Fibroblast of peridontal ligament (primary cell): Measurements from ENCODE around the gene PPP1R37.
"Not testable (repeated sequence)": the region's sequence is repeated elsewhere in the genome, so short reads cannot be mapped to it uniquely, and the experiment has no call there.

Source experiments
- DNase-seq: peaks from one replicate; pipeline ENCODE4 v3.0.0-alpha.2; 2010; ENCODE audit errors: extremely low read depth

The PPP1R37 gene

DNA sequence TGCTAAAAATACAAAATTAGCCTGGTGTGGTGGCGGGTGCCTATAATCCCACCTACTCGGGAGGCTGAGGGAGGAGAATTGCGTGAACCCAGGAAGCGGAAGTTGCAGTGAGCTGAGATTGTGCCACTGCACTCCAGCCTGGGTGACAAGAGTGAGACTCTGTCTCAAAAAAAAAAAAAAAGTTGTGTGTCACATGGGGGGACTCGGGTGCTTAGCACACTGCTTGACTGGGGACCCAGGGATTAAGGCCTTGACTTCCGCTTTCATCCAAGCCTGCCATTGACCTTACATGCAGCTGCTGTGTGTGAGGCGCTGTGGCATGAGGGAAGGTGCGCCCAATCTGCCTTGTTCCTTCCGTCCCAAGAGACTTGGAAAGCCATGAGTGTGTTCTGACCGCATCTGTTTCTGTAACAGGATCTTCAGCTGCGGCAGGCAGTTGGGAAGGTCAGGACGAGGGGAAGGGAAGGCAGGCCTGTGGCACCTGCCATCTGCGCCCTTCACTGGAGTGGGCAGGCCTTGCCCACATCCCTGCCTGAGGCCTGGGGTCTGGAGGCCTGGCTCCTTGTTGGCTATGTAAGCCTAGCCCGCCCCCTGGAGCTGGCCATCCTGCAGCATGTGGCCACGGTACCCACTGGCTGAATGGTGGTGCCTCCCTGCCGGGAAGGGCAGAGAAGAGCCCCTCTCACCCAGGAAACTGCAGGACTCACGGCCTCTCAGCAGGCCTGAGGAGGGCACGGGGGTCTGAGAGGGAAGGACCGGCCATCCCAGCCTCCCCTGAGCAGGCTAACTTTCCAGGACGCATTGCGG, 23.0 kb downstream of the PPP1R37 start:
- DNase-seq, result no peak

DNA sequence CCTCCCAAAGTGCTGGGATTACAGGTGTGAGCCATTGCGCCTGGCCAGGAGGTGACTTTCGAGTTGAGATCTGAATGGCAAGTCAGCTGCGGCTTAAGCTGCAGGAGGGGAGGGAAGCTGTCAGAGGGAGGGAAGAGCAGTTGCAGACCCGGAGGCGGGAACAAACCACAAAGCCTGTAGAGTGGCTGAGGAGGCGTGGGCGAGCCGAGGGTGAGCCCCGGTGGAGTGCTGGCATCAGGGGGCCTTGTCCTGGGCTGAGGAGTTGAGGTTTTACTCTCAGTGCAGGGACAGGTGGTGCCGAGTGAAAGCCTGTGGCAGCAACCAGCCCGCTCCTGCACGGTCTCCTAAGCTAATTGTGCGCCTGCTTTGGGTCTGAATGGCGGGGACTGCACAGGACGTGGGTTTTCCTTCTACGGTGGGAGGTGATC, 24.2 kb downstream of the PPP1R37 start:
- no peak for DNase-seq

DNA sequence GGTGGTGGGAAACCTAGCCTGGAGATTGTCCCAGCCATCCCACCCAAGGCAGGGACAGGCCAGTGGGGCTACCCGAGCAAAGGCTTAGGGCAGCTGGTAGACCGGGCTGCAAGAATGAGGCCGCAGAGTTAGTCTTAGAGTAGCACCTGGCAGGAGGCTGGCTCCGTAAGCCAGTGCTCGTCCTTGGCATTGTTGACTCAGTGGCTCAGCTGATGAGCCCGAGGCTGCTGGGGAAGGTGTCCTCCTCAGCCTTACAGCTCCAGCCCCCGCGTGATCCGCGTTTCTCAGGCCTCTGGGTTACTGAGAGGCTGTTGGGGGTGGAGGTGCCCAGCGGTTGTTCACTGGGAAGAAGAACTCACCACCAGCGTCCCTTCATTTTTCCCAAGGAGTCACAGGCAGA, 24.7 kb downstream of the PPP1R37 start:
- DNase-seq, result no peak

DNA sequence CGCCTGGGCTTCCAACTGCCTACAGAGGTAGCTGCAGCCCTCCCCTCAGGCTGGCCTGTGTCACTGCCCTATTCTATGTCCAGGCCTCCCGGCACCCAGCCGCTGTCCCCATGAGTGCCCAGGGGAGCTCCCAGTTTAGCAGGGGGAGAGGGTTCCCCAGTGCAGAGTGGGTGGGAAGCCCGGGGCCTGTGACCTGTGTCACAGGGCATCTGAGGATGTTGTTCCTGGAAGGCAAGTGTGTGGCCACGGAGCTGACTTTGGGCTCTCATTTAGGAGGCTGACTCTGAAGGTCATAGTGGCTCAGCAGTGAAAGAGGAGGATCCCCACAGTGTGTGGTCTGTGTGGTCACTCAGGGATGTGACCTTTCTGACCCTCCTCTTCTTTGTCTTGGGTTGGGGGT, 25.1 kb downstream of the PPP1R37 start:
- DNase-seq, result no peak

DNA sequence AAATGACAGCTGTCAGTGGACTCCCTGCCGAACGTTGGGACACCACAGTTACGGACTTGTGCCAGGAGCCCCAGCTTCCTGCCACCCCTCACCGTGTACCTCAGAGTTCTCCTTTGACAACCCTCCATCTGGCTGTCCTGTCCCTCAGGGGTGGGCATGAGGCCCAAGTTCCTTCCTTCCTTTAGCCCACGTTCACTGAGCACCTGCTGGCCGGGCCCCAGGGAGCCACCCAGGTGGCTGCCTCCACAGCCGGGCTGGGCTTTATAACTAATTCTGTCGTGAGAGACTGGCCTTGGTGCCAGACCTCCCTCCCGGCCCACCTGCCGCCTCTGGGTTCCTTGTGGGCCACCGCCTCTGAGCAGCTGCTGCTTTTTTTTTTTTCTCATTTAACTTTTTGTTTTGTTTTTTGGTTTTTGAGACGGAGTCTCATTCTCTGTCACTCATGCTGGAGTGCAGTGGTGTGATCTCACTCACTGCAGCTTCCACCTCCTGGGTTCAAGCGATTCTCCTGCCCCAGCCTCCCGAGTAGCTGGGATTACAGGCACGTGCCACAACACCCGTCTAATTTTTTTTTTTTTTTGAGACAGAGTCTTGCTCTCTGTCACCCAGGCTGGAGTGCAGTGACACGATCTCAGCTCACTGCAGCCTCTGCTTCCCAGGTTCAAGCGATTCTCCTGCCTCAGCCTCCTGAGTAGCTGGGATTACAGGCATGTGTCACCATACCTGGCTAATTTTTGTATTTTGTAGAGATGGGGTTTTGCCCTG, 25.8 kb downstream of the PPP1R37 start:
- DNase-seq, result not testable (repeated sequence)

DNA sequence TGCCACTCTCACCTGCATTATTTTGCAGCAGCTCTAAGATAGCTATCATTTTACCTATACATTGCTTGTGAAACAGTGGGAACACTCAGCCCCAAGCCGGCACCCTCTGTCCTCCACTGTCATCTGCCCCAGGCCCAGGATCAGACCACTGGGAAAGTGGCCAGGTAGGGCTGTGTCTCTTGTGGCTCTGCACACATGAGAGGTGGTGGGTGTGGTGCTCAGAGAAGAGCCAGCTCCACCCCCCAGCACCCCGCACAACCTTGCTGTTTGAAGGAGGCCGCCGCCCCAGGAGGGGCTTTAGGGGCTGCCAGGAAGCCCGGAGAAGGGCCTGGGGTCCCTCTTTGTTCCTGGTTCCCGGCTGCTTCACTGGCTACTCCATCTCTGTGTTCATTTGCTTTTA, 26.6 kb downstream of the PPP1R37 start:
- no peak for DNase-seq

DNA sequence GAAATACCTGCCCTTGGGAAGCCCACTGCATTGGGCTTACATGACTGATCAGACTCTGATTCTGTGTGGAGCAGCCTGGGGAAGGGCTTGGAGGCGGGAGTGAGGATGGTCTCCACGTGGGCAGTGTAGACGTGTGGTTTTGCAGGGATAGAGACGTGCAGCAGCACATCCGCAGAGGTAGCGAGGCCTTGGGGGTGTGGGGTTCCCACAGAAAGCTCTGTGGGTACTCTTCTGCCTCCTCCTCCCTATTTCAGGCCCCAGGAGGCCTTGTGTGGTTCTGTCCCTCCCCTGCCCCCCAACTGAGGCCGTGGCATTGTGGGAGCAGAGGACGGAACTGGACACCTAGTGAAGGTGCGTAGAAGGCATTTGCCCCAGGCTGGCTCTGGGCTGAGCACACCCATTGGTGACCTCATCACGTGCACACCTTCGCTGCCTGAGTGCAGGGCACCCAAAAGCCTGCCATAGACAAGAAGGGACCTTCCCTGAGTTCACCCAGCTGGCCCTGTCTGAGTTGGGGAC, 28.9 kb downstream of the PPP1R37 start:
- DNase-seq, result no peak

DNA sequence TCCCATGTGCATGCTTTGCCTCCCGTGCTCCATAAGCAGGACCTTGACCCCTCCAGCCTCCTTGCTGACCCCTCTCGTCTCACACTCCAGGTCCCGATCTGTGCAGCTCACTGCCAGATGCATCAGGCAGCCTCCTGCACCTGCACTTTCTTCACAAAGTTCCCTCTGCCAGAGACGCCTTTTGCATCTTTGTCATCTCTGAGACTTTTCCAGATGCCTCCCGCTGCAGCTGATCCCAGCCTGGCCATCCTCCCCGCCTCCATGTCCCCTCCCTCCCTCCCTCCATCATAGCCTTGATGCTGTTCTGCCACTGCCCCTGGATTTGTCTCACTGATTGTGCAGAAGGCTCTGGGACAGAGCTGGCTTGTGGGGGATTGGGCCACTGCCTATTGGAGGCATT, 29.9 kb downstream of the PPP1R37 start:
- no peak for DNase-seq

DNA sequence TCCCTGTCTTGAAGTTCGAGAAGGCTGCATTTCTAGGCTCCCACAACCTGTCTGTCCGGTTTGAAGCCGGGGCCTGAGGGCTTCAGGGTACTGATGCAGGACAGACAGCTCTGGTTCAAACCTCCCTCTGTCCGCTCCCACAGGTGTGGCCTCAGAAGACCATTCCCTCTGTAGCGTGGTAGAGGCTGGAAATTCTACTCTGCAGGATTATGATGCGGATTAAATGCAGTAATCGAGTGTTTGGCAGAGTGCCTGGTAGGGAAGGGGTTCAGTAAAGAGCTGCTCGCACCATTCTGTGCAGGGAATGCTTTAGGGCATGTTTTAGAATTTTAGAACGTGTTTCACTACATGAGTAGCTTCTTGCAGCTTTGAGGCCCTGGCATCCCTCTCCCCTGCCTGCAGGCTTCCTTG, 30.5 kb downstream of the PPP1R37 start:
- DNase-seq, result no peak

DNA sequence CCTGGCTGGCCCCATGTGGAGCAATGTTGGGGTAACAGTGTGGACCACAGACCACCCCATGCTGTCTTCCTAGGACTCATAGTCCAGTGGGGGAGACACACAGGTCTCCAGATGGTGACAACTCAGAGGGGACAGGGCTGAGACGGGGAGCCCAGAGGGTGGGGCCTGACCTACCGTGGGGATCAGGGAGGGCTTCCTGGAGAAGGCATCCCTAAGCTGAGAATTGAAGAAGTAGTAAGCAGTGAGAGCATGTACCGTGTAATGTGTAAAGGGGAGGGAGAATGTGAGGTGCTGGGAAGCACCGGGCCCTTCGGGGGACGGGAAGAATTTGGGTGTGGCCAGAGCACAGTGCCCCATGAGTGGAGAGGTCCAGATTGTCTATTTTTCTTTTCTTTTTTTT, 31.0 kb downstream of the PPP1R37 start:
- DNase-seq, result no peak

DNA sequence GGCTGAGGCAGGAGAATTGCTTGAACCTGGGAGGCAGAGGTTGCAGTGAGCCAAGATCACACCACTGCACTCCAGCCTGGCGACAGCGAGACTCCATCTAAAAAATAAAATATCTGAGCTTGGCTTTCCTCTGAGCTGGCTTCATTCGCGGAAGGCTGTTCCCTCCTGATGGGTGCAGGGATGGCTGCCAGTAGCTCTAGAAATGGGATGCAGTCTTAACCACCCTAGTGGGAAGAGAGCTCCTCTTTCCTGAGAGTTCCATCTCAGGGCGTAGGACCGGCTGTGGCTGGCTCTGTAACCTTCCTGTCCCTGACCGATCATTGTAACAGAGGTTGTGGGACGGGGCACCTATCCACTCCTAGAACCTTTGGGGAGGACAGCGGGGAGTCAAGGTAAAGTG, 32.4 kb downstream of the PPP1R37 start:
- DNase-seq, result no peak

DNA sequence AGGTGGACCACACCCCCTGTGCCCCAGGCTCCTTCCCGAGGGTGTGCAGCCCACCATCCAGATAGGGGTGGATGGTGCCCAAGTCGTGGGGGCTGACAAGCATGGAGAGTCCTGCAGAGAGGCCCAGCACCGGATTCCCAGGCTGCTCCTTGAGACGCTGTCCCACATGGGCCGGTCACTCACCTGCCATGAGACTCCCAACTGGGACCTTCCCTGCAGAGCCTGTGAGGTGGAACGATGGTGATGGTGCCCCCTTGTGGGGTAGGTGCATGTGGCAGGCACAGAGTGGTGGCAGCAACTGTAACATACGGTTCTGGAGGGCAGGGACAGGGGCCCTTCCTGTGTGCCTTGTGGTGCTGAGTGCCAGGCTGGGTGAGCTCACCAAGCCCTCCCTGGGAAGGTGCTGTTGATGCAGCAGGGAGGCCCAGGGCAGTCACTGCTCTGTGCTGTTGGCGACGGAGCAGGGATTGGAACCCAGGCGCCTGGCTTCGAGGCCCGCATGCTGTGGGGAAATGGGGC, 33.1 kb downstream of the PPP1R37 start:
- peak; percentile 26 for DNase-seq

DNA sequence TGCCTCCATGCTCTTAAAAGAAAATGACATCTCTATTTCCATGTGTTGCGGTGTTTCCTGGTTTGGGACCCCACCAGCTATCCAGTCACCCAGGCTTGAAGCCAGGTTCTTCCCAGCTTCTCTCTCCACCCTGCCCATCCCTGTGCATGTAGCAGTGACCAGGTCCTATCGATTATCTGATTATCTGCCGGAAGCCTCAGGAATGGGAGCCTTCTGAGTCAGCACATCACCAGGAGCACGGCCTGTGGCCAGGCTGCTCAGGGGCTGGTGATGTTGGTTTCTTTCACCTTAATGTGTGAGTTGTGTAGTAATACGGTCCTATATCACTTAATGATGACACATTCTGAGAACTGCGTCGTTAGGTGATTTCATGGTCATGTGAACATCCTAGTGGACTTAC, 33.7 kb downstream of the PPP1R37 start:
- no peak for DNase-seq

DNA sequence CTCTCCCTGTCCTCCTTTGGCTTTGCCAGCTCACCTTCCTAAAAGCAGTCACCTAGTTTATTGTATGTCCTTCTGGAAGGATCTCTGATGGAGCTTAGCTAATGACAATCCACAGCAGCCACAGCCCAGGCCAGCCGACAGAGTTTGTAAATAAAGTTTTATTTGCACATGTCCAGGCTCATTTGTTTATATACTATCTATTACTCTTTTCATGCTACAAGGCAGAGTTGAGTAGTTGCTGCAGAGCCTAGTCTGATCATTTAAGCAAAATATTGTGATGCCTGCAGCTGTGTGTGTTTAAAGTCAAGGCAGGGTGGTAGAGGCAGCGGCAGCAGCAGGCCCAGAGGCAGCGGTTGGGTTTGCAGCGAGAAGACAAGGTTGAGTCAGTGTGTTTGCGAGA, 35.2 kb downstream of the PPP1R37 start:
- DNase-seq, result no peak

DNA sequence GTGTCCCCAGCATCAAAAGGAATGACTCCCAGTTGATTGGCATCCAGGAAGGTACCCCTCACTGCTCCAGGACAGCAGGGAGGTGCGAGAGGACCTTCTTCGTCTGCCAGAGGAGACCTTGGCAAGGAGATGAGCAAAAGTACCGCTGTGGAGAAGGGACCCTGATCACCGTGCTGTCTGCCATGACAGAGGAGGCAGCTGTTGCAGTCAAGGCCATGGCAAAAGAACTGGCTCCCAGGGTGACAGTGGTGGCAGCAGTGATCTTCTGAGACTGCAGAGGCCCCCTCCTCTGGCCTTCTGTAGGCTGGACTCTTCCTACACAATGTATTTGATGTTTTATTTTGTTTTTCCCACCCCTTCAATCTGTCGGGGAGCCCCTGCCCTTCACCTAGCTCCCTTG, 35.8 kb downstream of the PPP1R37 start:
- no peak for DNase-seq

DNA sequence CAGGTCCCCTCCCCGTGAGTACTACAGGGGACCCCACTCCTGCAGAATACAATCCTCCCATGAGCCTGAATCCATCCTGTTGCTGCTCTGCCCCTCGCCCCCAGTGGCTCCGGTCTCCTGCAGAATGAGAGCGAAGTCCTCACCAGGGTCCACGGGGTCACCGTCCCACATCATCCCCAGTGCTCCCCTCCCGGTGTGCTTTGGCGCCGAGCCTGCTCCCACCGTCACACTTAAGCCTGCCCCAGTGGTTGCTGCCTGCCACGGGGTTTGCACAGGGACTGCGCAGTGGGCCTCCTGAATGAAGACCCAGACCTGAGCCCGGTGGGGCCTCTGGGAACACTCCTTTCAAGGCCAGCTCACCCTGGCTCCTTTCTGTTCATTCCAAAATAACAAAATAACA, 37.3 kb downstream of the PPP1R37 start:
- no peak for DNase-seq

DNA sequence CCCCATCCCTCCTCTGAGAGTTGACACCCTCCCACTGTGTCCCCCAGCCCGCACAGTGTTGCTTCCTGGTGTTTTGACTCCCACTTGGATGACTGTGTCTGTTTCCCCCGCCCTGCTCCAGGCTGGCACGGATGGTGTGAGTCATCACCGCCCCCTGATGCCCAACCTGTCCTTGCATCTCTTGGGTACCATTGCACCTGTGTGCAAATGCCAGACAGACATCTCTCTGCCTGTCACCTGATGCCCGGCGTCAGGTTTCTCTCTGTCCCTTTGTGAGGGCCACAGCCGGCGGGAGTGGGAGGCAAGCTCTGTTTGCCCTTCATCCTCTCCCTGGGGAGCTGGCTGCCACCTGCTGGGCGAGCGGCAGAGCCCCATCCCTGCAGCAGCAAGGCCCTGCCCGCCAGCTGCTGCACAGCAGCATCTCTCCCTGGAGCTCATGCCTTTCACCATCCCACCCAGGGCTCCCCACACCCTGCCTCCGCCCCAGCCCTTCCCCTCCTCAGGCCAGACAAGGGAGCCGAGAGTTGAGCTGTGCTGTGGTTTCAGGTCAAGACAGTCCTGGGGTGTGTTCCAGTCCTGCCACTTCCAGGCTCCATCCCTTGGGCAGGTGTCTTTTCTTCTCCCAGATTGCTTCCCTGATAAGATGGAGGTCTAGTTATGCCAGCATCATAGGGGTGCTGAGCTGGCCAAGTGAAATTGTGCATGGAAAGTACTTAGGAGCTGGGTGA, 38.1 kb downstream of the PPP1R37 start:
- no peak for DNase-seq

DNA sequence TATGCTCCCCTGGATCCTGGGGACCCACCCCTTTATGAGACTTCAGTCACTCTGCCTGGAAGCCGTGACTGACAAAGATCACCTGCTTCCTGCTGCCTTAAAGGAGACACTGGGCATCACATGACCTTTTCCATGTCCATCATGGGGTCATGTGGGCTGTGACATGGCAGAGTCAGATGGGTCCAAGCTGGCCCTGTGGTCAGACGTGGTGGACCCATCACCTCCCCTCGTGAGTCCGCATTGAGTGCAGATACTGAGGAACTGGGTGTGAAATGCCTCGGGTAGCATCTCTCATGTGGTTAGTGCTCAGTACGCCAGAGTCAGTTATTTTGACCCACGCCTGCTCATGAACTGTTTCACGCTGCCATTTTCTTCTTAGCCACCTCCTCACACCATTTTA, 40.7 kb downstream of the PPP1R37 start:
- no peak for DNase-seq

DNA sequence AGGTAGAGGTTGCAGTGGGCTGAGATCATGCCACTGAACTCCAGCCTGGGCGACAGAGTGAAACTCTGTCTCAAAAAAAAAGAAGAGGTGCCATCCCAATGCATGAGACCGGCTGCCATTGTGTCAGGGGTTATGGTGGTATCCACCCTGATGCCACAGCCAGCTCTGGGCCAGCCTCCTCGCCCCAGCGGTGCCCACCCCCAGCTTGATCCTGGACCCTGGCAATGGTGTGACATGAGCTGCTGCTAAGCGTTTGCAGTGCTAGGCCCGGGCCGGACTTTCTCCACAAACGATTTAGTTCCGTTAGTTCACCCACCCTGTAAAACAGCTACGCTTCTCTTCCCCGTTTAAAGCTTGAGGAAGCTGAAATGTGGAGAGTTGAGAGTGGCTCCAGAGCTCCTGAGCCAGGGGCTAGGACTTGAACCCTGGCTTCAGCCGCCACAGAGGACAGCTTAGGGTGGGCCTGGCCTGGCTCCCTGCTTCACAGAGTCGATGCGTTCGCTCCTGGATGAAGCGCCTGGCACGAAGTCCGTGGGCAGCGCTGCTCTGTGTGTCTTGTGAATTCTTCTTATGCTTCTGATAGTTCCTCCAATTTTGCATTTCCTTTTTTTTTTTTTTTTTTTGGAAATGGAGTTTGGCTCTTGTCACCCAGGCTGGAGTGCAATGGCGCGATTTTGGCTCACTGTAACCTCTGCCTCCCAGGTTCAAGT, 42.4 kb downstream of the PPP1R37 start:
- no peak for DNase-seq

DNA sequence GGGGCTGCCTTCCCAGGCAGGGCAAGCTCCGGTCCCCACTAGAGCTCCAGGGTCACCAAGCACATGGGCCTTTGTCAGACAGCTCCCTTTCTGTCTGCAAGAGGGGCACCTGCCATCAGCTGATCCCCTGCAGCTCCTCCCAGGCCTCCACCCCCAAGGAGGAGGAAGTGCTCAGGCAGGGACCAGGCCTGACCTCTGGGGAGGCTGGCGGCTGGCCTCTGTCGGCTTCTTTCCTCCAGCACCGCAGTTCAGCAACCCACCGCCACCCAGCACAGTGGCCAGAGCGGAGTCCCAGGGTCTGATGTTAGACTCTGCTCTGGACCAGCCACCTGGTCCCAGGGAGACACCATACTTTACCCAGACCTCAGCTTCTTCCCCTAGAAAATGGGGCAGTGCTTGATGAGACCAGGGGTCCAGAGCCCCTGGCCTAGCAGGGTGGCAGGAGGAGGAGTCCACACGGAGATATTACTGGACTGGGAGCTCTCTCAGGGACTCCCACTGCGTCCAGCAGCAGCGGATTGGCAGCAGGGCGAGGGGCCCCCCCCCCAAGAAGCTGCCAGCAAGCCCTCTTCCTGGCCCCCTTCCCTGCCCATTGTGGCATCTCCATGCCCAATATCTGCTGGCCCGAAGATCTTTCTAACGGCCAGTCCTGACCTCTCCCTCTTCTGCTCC, 43.7 kb downstream of the PPP1R37 start:
- no peak for DNase-seq

DNA sequence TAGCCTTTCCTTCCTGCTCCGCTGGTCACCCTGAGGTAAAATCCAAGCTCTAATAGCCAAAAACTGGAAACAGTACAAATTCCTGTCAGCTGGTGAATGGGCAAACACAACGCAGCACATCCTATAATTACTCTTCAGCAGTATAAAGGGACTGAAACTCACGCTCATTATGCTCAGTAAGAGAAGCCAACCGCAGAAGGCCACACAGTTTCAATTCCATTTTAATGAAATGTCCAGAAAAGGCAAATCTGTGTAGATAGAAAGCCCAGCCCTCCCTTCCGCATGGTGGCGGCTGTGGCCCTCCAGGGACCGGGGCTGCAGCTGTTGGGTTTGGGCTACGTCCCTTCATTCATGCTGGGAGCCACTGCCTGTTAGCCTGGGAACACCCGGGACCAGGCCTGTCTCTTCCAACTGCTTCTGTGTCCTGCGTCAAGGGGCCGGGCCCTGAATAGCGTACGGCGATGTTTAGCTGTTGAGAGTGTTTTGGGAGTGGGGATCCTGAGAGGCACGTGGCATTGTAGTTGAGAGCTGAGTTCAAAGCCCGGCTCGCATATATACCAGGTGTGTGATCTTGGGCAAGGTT, 44.3 kb downstream of the PPP1R37 start:
- DNase-seq, result peak; percentile 21
